SK-MEL-5 (cell line): ENCODE measurements around the gene DNASE1. TPM values are rescaled to one million over a fixed set of nuclear protein-coding genes. Genes with fewer than 3 reads are reported as not detected.
"Not testable (repeated sequence)": the region's sequence is repeated elsewhere in the genome, so short reads cannot be mapped to it uniquely, and the experiment has no call there.

ENCODE experiments used
- DNase-seq: peaks from one replicate; pipeline ENCODE4 v3.0.0-alpha.2; 2016; ENCODE audit warnings: low read depth, low spot score
- in situ Hi-C: cut with HindIII; loops from 2 replicates; pipeline ENCODE4 v1.10.0; 2016; ENCODE audit warnings: low sequenced_read_pairs, high pct_unique_total_duplicates, low pct_unique_long_range_greater_than_20kb
- polyA plus RNA-seq, 2 experiments: library from polyadenylated mRNA; depleted of rRNA; stranded (reverse); fragments of >200 nt; gene quantifications; 2 replicates each; pipeline ENCODE4 v1.2.3, GENCODE V29; 2015
- total RNA-seq: library from RNA; depleted of rRNA; stranded (reverse); fragments of >200 nt; shearing (Covaris generic); gene quantifications from 2 replicates; pipeline ENCODE4 v1.2.3, GENCODE V29; 2014; rRNA removed

Gene DNASE1, protein sequence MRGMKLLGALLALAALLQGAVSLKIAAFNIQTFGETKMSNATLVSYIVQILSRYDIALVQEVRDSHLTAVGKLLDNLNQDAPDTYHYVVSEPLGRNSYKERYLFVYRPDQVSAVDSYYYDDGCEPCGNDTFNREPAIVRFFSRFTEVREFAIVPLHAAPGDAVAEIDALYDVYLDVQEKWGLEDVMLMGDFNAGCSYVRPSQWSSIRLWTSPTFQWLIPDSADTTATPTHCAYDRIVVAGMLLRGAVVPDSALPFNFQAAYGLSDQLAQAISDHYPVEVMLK
- 3.6 and 3.9 TPM in 2 replicates for total RNA-seq
- polyA plus RNA-seq (2015; cell fraction: cytosol; rRNA removed), result 2.7 and 4.1 TPM in 2 replicates
- polyA plus RNA-seq (2015; cell fraction: nucleus; rRNA removed), result 28.5 and 28.8 TPM in 2 replicates

DNA sequence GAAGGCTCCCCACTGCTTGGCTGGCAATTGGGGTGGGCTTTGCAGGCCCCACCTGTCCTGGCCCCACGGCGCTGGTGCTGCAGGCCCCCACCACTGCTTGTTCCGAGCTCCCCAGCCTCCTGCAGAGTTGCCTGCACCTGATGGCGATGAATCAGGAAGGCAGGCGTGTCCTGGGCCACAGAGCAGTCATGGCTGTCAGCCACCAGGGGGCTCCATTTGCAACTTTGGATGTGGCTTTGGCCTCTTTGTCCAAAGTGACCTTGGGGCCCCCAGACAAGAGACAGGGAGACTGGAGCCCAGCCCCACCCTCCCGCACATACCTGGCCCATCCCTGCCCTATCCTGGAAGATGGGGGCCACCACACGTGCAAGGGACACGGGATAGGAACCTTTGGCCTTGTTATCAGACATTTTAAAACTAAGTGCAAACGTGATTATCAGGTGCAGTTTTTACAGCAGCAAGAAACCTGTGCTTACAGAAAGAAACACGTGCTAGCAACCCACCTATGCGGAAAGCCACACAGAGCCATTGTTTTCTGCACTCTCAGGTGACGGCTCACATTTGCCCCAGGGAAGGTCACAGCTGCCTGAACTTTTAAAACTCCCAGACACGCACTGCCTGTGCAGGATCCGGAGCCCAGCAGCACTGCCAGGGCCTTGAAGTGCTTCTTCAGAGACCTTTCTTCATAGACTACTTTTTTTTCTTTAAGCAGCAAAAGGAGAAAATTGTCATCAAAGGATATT is at the start of gene DNASE1:
Gene DNASE1 (plus strand): TSS at position 443 of the 743 bp plus-strand sequence. CDS start 683 bp downstream, outside the sequence.
- in situ Hi-C loops, result no loop called here
- peak; percentile 79 for DNase-seq

DNA sequence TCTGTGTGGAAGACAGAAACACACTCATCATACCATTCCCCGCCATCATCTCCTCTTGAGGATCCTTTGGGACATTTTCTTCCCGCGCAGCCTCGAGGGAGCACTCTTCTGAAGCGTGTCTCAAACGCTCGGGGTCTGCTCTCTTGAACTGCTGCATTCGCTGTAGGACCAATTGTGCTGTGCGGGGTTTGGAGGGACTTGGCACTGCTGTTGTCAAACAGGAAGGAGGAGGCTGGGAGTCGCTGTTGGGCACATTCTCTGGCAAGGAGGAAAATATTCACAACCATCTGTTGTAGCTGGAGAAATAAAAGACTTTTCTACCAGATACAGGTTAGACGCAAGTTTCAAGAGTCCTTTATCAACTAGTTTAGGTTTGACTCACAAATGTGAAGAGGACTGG is 48.0 kb upstream of the DNASE1 start:
- DNase-seq, result no peak
- in situ Hi-C loops, result no loop called here

DNA sequence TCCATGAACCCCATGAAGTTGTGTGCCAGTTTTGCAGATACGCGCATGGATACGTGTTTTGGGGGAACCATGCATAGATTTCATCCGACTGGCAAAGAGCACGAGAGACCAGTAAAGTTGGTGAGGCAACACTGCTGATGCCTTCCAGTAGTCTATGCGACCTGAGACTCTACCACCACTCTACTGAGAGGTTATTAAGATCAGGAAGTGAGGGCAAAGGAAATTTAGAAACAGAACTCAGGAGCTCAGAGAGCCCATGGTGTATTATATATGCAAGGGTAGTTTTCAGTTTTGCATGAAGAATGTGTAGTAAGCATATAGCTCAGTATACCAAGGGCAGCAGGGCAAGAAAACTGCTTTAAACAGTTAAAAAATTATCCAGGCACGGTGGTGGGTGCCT is 47.3 kb upstream of the DNASE1 start:
- in situ Hi-C loops, result no loop called here

DNA sequence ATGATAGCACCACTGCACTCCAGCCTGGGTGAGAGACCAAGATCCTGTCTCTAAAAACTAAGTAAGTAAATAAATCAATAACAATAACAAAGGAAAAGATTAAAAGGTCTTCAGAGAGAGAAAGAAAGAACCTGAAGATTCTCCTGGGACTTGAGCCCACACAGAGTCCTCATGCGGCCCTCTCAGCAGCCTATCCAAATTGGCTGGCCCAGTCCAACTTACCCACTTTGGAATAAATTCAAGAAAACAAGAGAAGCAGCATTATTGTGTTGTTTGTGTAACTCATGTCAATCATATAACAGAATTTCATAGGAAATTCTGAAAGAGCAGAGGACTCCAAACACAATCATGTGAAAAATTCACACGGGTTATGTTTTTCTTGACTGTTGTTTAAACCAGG is 46.9 kb upstream of the DNASE1 start:
- DNase-seq, result no peak
- in situ Hi-C loops, result no loop called here

More for the DNA sequence above, 47.3 kb upstream of the DNASE1 start:
- no peak for DNase-seq

- in situ Hi-C loops, result no loop called here
- DNase-seq, result no peak
Observed at GRCh38 chr16:3608069-3608468, 46.4 kb upstream of the DNASE1 start.

- in situ Hi-C loops, DNase-seq: not testable (repeated sequence)
Observed at GRCh38 chr16:3608976-3609375, 45.5 kb upstream of the DNASE1 start.

DNA sequence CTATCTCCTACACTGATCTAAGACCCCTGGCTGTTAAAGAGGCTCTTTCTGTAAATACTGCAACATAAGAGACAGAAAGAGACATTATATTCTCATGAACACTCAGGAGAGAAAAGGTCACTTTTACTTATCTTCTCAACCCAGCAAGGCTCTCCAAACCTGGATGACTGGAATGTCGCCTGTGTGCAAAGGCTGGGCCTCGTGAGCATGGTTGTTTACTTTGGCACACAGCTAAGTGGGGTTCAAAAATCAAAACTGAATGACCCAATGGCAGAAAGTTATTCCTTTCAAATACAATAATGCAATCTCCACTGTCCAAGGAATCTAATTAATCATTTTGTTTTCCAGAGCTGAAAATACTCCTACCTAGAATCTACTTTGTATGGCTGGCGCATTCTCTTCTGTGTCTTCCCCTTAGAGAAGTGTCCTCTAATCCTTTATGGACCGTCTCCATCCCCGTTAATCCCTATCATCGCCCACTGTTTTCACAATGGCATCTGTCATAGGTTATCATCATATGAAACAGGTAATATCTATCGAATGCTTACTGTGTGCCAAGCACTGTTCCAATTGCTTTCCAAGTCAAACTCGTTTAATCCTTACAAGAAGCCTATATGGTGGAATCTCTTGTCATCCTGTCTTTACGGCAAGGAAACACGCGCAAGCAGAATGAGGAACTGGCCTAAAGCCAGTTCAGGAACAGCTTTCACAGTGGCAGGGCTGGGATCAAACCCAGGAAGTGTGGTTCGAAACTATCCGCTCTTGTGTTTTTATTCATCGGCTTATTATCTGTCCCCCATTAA is 44.4 kb upstream of the DNASE1 start:
- in situ Hi-C loops, result no loop called here

DNA sequence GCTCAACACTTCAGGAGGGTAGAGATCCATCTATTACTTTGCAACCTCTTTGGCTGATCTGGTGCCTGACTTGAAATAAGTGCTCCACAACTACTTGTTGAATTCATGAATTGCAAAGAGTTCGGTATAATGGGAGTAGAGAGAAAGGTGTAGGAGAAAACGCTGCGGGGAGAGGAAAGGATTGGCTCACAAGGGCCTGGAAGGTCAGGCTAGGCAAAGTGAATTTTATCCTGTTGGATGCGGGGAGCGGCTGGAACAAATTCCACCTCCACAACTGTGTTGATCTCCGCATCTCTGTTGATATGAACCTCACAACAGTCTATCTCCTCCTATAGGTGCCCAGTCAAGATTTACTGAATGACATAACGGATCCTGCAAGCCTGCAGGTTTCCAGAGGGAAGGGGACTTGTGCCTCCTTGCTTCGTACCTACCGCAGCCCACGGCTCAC is 43.8 kb upstream of the DNASE1 start:
- in situ Hi-C loops, result no loop called here

More for the DNA sequence above, 44.4 kb upstream of the DNASE1 start:
- no peak for DNase-seq

DNA sequence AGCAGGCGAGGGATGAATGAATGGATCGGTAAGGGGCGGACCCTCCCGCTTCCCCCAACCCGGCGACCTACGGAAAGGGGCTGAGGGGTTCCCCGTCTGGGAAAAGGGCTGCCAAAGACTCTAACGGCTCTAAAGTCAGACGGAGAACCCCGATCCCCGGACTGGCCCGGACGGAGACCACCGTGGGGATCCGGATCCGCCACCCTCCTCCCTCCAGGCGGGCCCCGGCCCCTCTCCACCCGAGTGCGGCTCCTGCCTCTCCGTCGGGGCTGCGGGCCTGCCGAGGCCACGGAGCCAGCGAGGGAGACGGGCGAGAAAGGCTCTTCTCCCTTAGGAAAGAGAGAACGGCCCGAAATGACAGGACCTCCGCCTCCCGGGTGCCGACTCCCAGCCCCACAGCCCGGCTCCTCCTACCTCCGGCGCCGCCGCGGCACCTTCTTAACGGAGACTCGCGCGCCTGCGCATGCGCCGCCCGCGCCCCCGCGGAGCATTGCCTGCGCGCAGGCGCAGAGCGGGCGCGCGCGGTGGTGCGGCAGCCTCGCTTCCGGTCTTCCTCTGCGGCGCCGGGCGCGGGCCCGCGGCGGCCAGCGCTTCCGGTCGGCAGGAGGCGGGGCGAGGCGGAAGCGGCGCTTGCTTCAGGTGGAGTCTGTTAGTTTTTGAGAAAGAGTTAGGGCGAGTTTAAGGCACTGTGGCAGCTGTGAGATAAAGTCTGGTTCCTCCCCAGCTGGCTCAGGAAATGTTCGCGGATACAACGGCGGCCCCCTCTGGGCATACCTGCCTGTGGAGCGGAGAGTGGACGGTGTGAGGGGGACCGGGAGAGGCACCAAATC is 43.1 kb upstream of the DNASE1 start, which contains the start of gene SLX4:
Gene SLX4 (minus strand): TSS at position 461 of the 830 bp plus-strand sequence. CDS start 2,642 bp downstream, outside the sequence.
- peak; percentile 87 for DNase-seq
- in situ Hi-C loops, result no loop called here

More for the DNA sequence above, 43.8 kb upstream of the DNASE1 start:
- no peak for DNase-seq

GRCh38 chr16:3612510-3613466 is 41.7 kb upstream of the DNASE1 start:
- in situ Hi-C loops, result no loop called here
- DNase-seq, result no peak

- DNase-seq, result no peak
- in situ Hi-C loops, result no loop called here
Observed at GRCh38 chr16:3618769-3619141, 35.7 kb upstream of the DNASE1 start.

- in situ Hi-C loops, result no loop called here
Observed at GRCh38 chr16:3623642-3624041, 30.8 kb upstream of the DNASE1 start.

DNA sequence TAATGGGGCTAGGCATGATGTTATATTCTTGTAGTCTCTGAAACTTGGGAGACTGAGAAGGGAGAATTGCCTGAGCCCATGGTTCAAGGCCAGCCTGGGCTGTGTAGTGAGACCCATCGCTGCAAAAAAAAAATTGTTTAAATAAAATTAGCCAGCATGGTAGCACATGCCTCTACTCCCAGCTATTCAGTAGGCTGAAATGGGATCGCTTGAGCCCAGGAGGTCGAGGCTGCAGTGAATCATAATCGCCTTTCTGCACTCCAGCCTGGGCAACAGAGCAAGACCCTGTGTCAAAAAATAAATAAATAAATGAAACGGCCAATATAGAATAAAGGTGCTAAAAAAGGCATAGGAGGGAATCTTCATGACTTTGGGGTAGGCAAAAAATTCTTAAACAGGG is 29.2 kb upstream of the DNASE1 start:
- DNase-seq, result no peak
- in situ Hi-C loops, result no loop called here

More at GRCh38 chr16:3623642-3624041, 30.8 kb upstream of the DNASE1 start:
- DNase-seq, result no peak

GRCh38 chr16:3625911-3626732 is 28.4 kb upstream of the DNASE1 start:
- DNase-seq, result peak; percentile 12
- in situ Hi-C loops, result no loop called here

DNA sequence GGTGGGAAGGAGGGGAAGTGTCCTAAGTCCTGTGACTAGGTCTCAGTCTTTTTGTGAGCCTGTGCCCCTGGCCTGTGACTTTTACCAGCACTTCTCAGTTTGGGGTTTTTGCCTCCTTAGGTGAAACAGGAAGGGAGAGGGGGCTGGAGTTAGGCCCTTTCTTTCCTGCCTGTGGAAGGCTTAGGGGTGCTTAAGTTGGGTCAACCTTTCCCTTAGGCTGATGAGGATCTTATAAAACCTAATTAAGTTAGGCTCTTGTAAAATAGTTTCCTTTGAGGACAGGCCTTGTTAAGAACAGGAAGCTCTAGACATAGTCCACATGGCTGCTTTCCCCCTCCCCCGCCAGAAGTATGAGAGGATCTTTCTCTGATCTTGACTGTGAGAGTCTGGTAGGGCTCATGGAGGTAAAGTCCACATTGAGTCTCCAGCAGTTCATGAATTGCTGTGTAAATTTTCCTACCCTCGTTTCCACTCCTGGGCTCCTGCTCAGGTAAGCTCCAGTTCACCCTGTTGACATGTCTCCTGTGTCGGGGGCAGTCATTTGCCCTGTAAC is 17.0 kb upstream of the DNASE1 start:
- DNase-seq, result peak; percentile 9
- in situ Hi-C loops, result no loop called here
